Thoracic aorta (tissue), 2 donors: ENCODE results near the gene PRR33. TPM values are rescaled to one million over a fixed set of nuclear protein-coding genes. Genes with fewer than 3 reads are reported as not detected.

Experiments
- ATAC-seq: fragments of 150-250 bp; one replicate; pipeline ENCODE4 v1.8.0; 2017; ENCODE audit warnings: low read depth; ENCODE audit not compliant: insufficient number of reproducible peaks, low FRiP score
- DNase-seq: peaks from one replicate; pipeline ENCODE4 v3.0.0-alpha.2; 2020; ENCODE audit warnings: low spot score
- H3K27ac ChIP-seq, 2 donors: fragments of 200-600 bp; sonication (generic); 1 replicate in 1 of 2; 2 replicates in 1 of 2; pipeline ENCODE4 v1.5.1; 2016; ENCODE audit warnings: mild to moderate bottlenecking in 2 of 2, moderate library complexity in 2 of 2
- H3K27me3 ChIP-seq: fragments of 200-600 bp; sonication (generic); replicated peaks from 2 replicates; pipeline ENCODE4 v1.6.0; 2016; ENCODE audit warnings: mild to moderate bottlenecking; ENCODE audit not compliant: insufficient read depth
- H3K36me3 ChIP-seq: fragments of 200-600 bp; sonication (generic); one replicate; pipeline ENCODE4 v1.5.1; 2016
- H3K4me1 ChIP-seq, 2 donors: fragments of 200-600 bp; sonication (generic); 1 replicate in 1 of 2; 2 replicates in 1 of 2; pipeline versions ENCODE4 v1.5.1 to v1.6.0; 2016; ENCODE audit warnings: low read depth in 2 of 2, mild to moderate bottlenecking in 1 of 2; ENCODE audit not compliant: control insufficient read depth in 1 of 2
- H3K4me3 ChIP-seq: fragments of 200-600 bp; sonication (generic); 2 replicates; pipeline ENCODE4 v1.5.1; 2016; ENCODE audit warnings: mild to moderate bottlenecking
- H3K9me3 ChIP-seq: fragments of 200-600 bp; sonication (generic); 2 replicates; pipeline ENCODE4 v1.5.1; 2016
- total RNA-seq, 2 donors: library from RNA; depleted of rRNA; stranded (reverse); fragments of >200 nt; gene quantifications; one replicate each; pipeline versions ENCODE4 v1.1.0 to v1.2.3, GENCODE V29; 2016
- TF ChIP-seq, protein P1 (sequence below): fragments of 200-600 bp; sonication (generic); IDR thresholded peaks from one replicate; pipeline ENCODE4 v1.5.1; 2019; ENCODE audit warnings: antibody characterized with exemption

Gene PRR33
- total RNA-seq, 2 donors from 2014 or later = 0.41 TPM; not detected in 1

DNA sequence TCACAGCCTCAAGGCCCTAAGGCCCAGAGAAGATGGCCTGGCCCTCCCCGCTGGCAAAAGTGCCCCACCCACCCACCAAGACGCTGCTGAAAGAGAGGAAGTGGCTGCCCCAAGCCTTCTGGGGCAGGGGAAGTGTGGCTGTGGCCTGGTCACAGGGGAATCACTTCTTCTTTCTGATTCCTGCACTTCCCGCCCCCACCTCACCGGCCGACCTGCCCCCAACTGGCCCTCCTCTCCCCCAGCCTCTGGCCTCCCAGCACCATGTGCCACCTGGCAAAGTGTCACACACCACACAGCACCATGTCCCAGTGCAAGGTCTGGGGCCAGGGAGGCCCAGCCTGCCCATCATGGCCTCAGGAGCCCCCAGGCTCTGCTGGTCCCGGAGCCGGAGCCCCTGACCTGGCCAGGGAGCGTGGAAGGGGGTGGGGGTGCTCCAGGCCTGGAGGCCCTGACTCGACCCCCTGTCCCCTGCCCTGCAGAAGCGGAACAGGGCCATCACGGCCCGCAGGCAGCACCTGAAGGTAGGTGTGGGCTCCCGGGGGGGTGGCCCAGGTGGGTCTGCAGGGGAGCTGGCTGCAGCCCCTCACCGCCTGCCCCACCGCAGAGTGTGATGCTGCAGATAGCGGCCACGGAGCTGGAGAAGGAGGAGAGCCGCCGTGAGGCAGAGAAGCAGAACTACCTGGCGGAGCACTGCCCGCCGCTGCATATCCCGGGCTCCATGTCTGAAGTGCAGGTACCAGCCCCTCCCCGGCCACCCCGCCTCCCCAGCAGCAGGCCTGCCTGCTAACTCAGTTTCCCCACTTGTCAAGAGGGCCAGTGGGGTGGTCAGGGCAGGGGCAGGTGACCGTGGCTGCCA, 51.5 kb downstream of the PRR33 start:
- no peak for ATAC-seq
- no peak overlapping the region for H3K27ac ChIP-seq

DNA sequence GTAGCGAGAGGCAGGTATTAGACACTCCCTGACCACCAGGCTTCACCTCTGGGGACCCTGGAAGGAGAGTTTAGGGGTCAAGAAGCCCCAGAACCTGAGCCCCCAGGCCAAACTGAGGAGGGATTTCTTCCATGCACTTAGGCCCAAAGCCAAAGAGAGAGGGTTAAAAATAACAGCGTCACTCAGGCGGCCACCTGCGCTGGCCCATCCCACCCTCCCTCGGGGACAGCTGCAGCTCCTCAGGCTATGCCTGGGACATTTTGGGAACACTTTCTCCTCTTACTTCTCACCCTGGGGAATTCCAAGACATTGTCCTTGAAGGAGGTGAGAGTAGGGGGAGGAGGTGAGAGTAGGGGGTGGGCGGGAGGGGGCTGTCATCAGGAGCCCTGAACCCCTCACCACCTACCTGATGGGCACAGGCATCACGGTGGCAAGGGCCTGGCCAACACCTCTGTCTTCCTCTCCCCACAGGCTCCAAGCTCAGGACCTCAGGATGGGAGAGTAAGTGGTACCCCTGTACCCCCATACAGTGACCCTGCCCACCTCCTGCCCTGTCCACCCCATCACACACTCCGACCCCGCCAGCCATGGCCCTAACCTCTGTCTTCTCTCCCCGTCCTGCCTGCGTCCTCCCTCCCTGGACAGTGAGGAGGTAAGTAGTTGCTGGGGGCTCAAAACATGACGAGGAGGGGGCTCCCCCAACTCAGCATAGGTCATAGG, 52.3 kb downstream of the PRR33 start:
- ATAC-seq = no peak
- Histone ChIP-seq H3K36me3 (no peaks in the 10 kb centered on the region), H3K27ac (no peak overlapping the region)

More for the DNA sequence above, 51.5 kb downstream of the PRR33 start:
- no peak for DNase-seq
- H3K9me3 ChIP-seq = no peaks in the 10 kb centered on the region
- peak overlapping the region; percentile 27 for H3K4me3 ChIP-seq
- TF ChIP-seq, protein P1, sequence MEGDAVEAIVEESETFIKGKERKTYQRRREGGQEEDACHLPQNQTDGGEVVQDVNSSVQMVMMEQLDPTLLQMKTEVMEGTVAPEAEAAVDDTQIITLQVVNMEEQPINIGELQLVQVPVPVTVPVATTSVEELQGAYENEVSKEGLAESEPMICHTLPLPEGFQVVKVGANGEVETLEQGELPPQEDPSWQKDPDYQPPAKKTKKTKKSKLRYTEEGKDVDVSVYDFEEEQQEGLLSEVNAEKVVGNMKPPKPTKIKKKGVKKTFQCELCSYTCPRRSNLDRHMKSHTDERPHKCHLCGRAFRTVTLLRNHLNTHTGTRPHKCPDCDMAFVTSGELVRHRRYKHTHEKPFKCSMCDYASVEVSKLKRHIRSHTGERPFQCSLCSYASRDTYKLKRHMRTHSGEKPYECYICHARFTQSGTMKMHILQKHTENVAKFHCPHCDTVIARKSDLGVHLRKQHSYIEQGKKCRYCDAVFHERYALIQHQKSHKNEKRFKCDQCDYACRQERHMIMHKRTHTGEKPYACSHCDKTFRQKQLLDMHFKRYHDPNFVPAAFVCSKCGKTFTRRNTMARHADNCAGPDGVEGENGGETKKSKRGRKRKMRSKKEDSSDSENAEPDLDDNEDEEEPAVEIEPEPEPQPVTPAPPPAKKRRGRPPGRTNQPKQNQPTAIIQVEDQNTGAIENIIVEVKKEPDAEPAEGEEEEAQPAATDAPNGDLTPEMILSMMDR = no peak
- no peaks in the 10 kb centered on the region for H3K36me3 ChIP-seq
- H3K27me3 ChIP-seq = no peaks in the 10 kb centered on the region
- no peaks in the 10 kb centered on the region for H3K4me1 ChIP-seq

DNA sequence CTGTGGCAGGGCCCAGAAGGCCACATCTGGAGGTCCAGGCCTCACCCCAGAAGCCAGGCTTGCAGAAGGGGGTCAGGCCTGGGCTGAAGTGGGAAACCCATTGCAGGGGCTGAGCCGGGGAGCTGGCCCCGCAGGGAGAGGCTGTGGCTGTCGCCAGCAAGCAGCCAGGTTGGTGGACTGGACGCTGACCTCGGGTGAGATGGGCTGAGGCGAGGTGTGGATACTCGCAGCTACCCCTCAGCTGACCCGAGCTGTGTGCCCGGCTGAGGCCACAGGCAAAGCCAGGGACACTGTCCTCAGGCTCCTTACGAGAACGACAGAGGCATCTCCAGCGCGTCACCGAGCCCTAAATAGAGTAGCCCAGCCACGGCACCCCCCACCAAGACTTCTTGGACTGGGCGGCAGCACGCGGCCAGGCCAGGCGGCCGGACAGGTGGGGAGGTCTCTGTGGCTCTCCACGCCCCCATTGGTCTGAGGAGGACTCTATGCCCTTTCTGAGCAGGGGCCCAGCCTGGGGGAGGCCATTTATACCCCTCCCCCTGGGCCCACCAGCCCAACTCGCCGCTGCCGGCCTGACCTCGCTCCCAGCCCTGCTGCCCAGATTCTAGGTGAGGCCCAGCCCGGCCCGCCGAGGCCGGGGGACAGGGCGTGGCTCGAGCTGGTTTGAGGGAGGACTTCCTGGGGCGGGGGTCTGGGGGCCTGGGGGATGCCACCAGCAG, 53.1 kb downstream of the PRR33 start, which contains the start of gene TNNI2:
TSS of gene TNNI2 (plus strand) at position 556 of the 719 bp plus-strand sequence. CDS start 716 bp downstream, outside the sequence.
- Histone ChIP-seq H3K4me1 (no peaks in the 10 kb centered on the region), H3K27ac (no peak within 1 kb of the TSS), H3K9me3 (no peaks in the 10 kb centered on the region), H3K36me3 (no peaks in the 10 kb centered on the region), H3K27me3 (no peaks in the 10 kb centered on the region), H3K4me3 (no peak within 1 kb of the TSS)
- TF ChIP-seq, protein P1 = no peak
- ATAC-seq (no peak), DNase-seq (no peak)

More for the DNA sequence above, 52.3 kb downstream of the PRR33 start:
- H3K27me3 ChIP-seq = no peaks in the 10 kb centered on the region
- no peak overlapping the region for H3K4me3 ChIP-seq
- no peak for DNase-seq
- H3K9me3 ChIP-seq = no peaks in the 10 kb centered on the region
- H3K4me1 ChIP-seq = no peaks in the 10 kb centered on the region
- TF ChIP-seq, protein P1 = no peak

Other genes starting within 250 kb of the PRR33 start
- not detected for gene KRTAP5-6, start 194.7 kb downstream of the PRR33 start, total RNA-seq
- 10 to 100 TPM; 27.2 to 28.6 TPM for gene IFITM10, start 141.3 kb downstream of the PRR33 start, total RNA-seq
- 1,000 to 10,000 TPM in 1 of 2 donors, 100 to 1,000 TPM in 1; 427 to 1,049 TPM for gene CTSD, start 128.0 kb downstream of the PRR33 start, total RNA-seq
- 1 to 10 TPM; 3.4 to 3.6 TPM for gene SYT8, start 56.9 kb downstream of the PRR33 start, total RNA-seq
- gene TNNI2, start 52.9 kb downstream of the PRR33 start, total RNA-seq = not detected
- 10 to 100 TPM; 23.6 to 40.5 TPM for gene LSP1, start 38.8 kb downstream of the PRR33 start, total RNA-seq
- gene TNNT3, start 27.8 kb upstream of the PRR33 start, total RNA-seq = 1 to 10 TPM; 8.3 to 9.7 TPM
- 100 to 1,000 TPM in 1 of 2 donors, 10 to 100 TPM in 1; 59.8 to 136 TPM for gene MRPL23, start 55.4 kb upstream of the PRR33 start, total RNA-seq
- gene H19, start 105.9 kb upstream of the PRR33 start, total RNA-seq = 10 to 100 TPM; 85.4 to 85.8 TPM
- gene IGF2, start 247.5 kb upstream of the PRR33 start, total RNA-seq = 10 to 100 TPM; 31.7 to 39.4 TPM